Measurements from ENCODE around the gene CAMTA1.

Gene CAMTA1

DNA sequence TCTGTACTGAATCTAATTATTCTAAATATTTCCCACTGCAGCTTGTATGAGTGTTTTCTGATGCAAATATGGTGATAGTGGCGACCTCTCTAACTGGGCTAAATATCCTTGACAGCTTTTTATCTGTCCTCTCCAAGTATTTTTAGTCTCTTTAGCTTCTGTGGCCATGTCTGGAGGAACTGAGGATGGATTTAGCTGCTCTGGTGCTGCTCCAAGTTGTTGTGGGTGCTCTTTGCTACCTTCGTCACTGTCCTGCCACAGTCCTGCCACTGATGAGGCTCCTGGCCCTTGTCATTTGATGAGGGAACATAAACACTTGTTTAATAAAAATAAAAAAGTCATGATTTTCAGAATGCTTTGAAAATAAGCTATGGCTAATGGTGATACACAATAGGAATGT lies 15.9 kb downstream of the CAMTA1 start (continued):
- TF ChIP-seq ZNF565 (CRISPR knock-in tag; conservative IDR thresholded peaks at IDR 0.05; ENCODE audit: low read depth) (no peak), ISL1 (CRISPR knock-in tag; IDR thresholded peaks at IDR 0.05) (no peak), ARNTL (CRISPR knock-in tag; IDR thresholded peaks at IDR 0.05; ENCODE audit: borderline replicate concordance, low read depth) (no peak), GLIS3 (CRISPR knock-in tag; IDR thresholded peaks at IDR 0.05) (no peak), BACH2 (CRISPR knock-in tag; IDR thresholded peaks at IDR 0.05; ENCODE audit: borderline replicate concordance) (no peak), ZNF70 (CRISPR knock-in tag; IDR thresholded peaks at IDR 0.05) (no peak), TCF4 (CRISPR knock-in tag; IDR thresholded peaks at IDR 0.05; ENCODE audit: borderline replicate concordance) (no peak), SNAI2 (CRISPR knock-in tag; IDR thresholded peaks at IDR 0.05) (no peak), CSDC2 (CRISPR knock-in tag; IDR thresholded peaks at IDR 0.05) (no peak), ZFP3 (CRISPR knock-in tag; IDR thresholded peaks at IDR 0.05) (no peak), ZNF8 (CRISPR knock-in tag; IDR thresholded peaks at IDR 0.05) (no peak)
- TF ChIP-seq, protein P1, sequence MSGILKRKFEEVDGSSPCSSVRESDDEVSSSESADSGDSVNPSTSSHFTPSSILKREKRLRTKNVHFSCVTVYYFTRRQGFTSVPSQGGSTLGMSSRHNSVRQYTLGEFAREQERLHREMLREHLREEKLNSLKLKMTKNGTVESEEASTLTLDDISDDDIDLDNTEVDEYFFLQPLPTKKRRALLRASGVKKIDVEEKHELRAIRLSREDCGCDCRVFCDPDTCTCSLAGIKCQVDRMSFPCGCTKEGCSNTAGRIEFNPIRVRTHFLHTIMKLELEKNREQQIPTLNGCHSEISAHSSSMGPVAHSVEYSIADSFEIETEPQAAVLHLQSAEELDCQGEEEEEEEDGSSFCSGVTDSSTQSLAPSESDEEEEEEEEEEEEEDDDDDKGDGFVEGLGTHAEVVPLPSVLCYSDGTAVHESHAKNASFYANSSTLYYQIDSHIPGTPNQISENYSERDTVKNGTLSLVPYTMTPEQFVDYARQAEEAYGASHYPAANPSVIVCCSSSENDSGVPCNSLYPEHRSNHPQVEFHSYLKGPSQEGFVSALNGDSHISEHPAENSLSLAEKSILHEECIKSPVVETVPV (CRISPR knock-in tag; IDR thresholded peaks at IDR 0.05): no peak

DNA sequence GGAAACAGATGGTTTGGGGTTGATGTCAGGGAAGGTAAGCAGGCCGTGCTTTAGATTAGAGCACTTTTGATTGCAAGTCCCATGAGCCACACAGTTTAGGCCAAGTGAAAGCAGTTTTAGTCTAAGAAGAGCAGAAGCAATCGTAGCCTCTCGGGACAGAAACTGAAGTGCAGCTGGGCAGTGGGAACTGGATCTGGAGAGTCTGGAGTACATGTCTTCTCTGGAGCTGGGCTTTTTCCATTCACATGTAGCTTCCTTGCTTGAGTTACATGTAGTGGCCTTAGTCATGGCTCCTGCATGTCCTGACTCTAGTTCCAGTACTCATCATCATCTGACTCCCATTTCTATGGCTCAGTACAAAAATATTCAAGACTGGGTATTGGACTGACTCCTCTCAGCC lies 16.7 kb downstream of the CAMTA1 start:
- TF ChIP-seq ZNF70 (CRISPR knock-in tag; IDR thresholded peaks at IDR 0.05) (no peak), TCF4 (CRISPR knock-in tag; IDR thresholded peaks at IDR 0.05; ENCODE audit: borderline replicate concordance) (no peak), GLIS3 (CRISPR knock-in tag; IDR thresholded peaks at IDR 0.05) (no peak), TOX (CRISPR knock-in tag; IDR thresholded peaks at IDR 0.05; ENCODE audit: borderline replicate concordance) (no peak), RARB (CRISPR knock-in tag; IDR thresholded peaks at IDR 0.05) (no peak), CSDC2 (CRISPR knock-in tag; IDR thresholded peaks at IDR 0.05) (no peak), SNAI2 (CRISPR knock-in tag; IDR thresholded peaks at IDR 0.05) (no peak), OSR1 (CRISPR knock-in tag; IDR thresholded peaks at IDR 0.05) (no peak), ZNF8 (CRISPR knock-in tag; IDR thresholded peaks at IDR 0.05) (no peak), PPARA (CRISPR knock-in tag; IDR thresholded peaks at IDR 0.05; ENCODE audit: borderline replicate concordance) (no peak), BACH2 (CRISPR knock-in tag; IDR thresholded peaks at IDR 0.05; ENCODE audit: borderline replicate concordance) (no peak)
- TF ChIP-seq, protein P2, sequence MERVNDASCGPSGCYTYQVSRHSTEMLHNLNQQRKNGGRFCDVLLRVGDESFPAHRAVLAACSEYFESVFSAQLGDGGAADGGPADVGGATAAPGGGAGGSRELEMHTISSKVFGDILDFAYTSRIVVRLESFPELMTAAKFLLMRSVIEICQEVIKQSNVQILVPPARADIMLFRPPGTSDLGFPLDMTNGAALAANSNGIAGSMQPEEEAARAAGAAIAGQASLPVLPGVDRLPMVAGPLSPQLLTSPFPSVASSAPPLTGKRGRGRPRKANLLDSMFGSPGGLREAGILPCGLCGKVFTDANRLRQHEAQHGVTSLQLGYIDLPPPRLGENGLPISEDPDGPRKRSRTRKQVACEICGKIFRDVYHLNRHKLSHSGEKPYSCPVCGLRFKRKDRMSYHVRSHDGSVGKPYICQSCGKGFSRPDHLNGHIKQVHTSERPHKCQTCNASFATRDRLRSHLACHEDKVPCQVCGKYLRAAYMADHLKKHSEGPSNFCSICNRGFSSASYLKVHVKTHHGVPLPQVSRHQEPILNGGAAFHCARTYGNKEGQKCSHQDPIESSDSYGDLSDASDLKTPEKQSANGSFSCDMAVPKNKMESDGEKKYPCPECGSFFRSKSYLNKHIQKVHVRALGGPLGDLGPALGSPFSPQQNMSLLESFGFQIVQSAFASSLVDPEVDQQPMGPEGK (CRISPR knock-in tag; IDR thresholded peaks at IDR 0.05; ENCODE audit: borderline replicate concordance): no peak
- TF ChIP-seq, protein P3, sequence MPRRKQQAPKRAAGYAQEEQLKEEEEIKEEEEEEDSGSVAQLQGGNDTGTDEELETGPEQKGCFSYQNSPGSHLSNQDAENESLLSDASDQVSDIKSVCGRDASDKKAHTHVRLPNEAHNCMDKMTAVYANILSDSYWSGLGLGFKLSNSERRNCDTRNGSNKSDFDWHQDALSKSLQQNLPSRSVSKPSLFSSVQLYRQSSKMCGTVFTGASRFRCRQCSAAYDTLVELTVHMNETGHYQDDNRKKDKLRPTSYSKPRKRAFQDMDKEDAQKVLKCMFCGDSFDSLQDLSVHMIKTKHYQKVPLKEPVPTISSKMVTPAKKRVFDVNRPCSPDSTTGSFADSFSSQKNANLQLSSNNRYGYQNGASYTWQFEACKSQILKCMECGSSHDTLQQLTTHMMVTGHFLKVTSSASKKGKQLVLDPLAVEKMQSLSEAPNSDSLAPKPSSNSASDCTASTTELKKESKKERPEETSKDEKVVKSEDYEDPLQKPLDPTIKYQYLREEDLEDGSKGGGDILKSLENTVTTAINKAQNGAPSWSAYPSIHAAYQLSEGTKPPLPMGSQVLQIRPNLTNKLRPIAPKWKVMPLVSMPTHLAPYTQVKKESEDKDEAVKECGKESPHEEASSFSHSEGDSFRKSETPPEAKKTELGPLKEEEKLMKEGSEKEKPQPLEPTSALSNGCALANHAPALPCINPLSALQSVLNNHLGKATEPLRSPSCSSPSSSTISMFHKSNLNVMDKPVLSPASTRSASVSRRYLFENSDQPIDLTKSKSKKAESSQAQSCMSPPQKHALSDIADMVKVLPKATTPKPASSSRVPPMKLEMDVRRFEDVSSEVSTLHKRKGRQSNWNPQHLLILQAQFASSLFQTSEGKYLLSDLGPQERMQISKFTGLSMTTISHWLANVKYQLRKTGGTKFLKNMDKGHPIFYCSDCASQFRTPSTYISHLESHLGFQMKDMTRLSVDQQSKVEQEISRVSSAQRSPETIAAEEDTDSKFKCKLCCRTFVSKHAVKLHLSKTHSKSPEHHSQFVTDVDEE (CRISPR knock-in tag; IDR thresholded peaks at IDR 0.05): no peak
- ATAC-seq: no peak

DNA sequence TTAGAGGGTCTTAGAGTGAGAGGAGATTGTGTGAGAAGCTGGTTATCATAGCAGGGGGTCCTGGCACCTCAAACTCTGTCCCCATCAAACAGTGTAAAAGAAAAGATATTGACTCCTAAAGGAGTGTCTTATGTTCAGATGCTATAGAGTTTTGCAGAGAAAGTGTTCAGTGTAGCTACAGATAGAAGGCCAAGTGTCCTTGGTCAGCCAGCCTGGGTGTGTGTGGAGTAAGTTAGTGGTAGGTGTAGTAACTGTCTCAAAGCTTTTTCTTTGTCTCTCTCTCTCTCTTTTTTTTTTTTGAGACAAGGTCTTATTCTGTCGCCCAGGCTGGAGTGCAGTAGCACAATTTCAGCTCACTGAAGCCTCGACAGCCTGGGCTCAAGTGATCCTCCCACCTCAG lies 17.2 kb downstream of the CAMTA1 start:
- no peak for ATAC-seq
- TF ChIP-seq OSR1 (CRISPR knock-in tag; IDR thresholded peaks at IDR 0.05): no peak
- no peak for TF ChIP-seq ARNTL (CRISPR knock-in tag; IDR thresholded peaks at IDR 0.05; ENCODE audit: borderline replicate concordance, low read depth)
- TF ChIP-seq CSDC2 (CRISPR knock-in tag; IDR thresholded peaks at IDR 0.05): no peak
- TF ChIP-seq ZC3H10 (CRISPR knock-in tag; IDR thresholded peaks at IDR 0.05): no peak
- TF ChIP-seq ZNF8 (CRISPR knock-in tag; IDR thresholded peaks at IDR 0.05): no peak
- no peak for TF ChIP-seq SNAI2 (CRISPR knock-in tag; IDR thresholded peaks at IDR 0.05)
- TF ChIP-seq ESRRG (CRISPR knock-in tag; IDR thresholded peaks at IDR 0.05): no peak
- TF ChIP-seq, protein P1 (CRISPR knock-in tag; IDR thresholded peaks at IDR 0.05): no peak
- TF ChIP-seq, protein P4, sequence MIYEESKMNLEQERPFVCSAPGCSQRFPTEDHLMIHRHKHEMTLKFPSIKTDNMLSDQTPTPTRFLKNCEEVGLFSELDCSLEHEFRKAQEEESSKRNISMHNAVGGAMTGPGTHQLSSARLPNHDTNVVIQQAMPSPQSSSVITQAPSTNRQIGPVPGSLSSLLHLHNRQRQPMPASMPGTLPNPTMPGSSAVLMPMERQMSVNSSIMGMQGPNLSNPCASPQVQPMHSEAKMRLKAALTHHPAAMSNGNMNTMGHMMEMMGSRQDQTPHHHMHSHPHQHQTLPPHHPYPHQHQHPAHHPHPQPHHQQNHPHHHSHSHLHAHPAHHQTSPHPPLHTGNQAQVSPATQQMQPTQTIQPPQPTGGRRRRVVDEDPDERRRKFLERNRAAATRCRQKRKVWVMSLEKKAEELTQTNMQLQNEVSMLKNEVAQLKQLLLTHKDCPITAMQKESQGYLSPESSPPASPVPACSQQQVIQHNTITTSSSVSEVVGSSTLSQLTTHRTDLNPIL (CRISPR knock-in tag; IDR thresholded peaks at IDR 0.05; ENCODE audit: low read depth): no peak
- TF ChIP-seq RARB (CRISPR knock-in tag; IDR thresholded peaks at IDR 0.05): no peak
- no peak for TF ChIP-seq ZNF565 (CRISPR knock-in tag; conservative IDR thresholded peaks at IDR 0.05; ENCODE audit: low read depth)
- TF ChIP-seq, protein P2 (CRISPR knock-in tag; IDR thresholded peaks at IDR 0.05; ENCODE audit: borderline replicate concordance): no peak
- TF ChIP-seq, protein P3 (CRISPR knock-in tag; IDR thresholded peaks at IDR 0.05): no peak
- TF ChIP-seq BACH2 (CRISPR knock-in tag; IDR thresholded peaks at IDR 0.05; ENCODE audit: borderline replicate concordance): no peak
- TF ChIP-seq ZNF70 (CRISPR knock-in tag; IDR thresholded peaks at IDR 0.05): no peak
- TF ChIP-seq TCF4 (CRISPR knock-in tag; IDR thresholded peaks at IDR 0.05; ENCODE audit: borderline replicate concordance): no peak
- no peak for TF ChIP-seq ZFP3 (CRISPR knock-in tag; IDR thresholded peaks at IDR 0.05)
- TF ChIP-seq PPARA (CRISPR knock-in tag; IDR thresholded peaks at IDR 0.05; ENCODE audit: borderline replicate concordance): no peak
